Stimulated activated memory B cell treated with anti-CD40 and anti-IgM and Interleukin-4, amounts not matched to agents 10 μg/mL and 1 μg/mL and 100 μg/mL, for 72 hours (primary cell): ENCODE data around the gene MRPL22.
A peak's percentile ranks its signal among the peaks of the same experiment; 100 is the strongest.
"Not testable (repeated sequence)": the region's sequence is repeated elsewhere in the genome, so short reads cannot be mapped to it uniquely, and the experiment has no call there.

Experiments
- ATAC-seq: fragments of 150-1000 bp; cut with Tn5 transposase; 2 replicates; pipeline ENCODE4 v1.10.0; 2021
- H3K27ac Mint-ChIP-seq: one replicate; pipeline ENCODE4 v1.8.0; 2022; ENCODE audit warnings: mild to moderate bottlenecking, mixed read lengths
- H3K27me3 Mint-ChIP-seq: one replicate; pipeline ENCODE4 v1.8.0; 2022; ENCODE audit warnings: mixed read lengths
- H3K36me3 Mint-ChIP-seq: one replicate; pipeline ENCODE4 v1.8.0; 2022; ENCODE audit warnings: mixed read lengths
- H3K4me1 Mint-ChIP-seq: one replicate; pipeline ENCODE4 v1.8.0; 2022; ENCODE audit warnings: mixed read lengths
- H3K4me3 Mint-ChIP-seq: one replicate; pipeline ENCODE4 v1.8.0; 2022; ENCODE audit warnings: mild to moderate bottlenecking, moderate library complexity, mixed read lengths
- H3K9me3 Mint-ChIP-seq: one replicate; pipeline ENCODE4 v1.8.0; 2022; ENCODE audit warnings: mixed read lengths

Gene MRPL22

DNA sequence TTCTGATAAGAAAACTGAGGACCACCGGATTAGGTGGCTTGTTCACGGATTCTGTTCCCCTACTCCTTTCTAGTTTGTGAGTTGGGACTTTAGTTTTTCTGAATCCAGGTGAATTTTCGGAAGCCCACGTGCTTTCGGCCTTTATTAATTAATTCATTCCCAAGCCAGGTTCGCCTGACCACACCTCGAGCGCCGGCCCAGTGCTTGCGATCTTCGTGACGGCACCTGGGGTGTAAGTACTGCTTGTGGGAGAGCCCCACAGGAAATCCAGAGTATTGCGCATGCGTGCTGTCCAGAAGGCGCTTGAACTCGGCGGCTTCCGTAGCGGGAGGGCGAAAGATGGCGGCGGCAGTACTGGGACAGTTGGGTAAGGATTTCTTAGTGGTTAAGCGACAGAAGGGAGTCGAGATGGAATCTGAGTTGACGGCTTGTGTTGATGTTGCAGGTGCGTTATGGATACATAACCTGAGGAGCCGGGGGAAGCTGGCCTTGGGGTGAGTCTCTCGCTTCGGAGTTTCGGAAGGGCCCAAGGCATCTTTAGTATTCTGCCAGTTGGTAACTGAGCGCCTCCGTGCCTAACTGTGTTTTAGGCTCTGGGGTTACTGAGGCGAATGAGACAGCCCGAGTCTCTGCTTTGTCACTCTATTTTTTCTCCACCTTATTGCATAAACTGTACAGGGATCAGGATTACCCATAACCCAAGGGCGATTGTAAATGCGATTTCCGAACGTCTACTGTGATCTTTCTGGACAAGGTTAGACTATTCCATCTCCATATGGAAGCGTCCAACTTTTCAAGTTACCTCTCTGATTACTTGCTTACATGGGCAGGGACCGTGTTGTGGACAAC lies at the start of gene MRPL22:
MRPL22 (plus strand) TSS at position 302 of the 849 bp plus-strand sequence; CDS start at position 340, 38 bp downstream.
- Mint-ChIP-seq H3K27me3 (no peaks in the 10 kb centered on the region), H3K36me3 (no peaks in the 10 kb centered on the region), H3K27ac (peak within 1 kb of the TSS; percentile 89), H3K4me3 (peak within 1 kb of the TSS; percentile 91), H3K9me3 (no peaks in the 10 kb centered on the region), H3K4me1 (peaks cover 30% of the 10 kb centered on the region)
- peak; percentile 81 for ATAC-seq

DNA sequence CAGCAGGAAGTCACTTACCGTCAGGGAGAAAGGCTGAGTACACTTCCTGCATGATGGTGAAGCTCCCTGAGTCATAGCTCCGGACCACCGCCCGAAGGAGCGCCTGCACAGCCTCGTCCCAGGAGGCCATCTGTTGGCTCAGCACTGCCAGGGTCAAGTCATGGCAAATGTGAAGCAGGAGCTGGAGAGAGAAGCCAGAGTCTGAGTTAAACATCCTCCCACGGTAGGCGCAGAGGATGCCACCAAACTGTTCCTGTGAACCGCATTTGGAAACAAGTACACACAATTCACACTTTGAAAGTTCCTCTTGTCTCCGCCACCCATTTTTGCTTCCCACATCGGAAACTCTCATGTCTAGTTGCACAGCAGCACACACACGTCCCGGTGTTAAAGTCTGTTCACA lies 48.5 kb upstream of the MRPL22 start:
- Mint-ChIP-seq H3K9me3 (peaks cover 2% of the 10 kb centered on the region), H3K4me3 (no peak overlapping the region), H3K4me1 (no peaks in the 10 kb centered on the region), H3K36me3 (peaks cover 83% of the 10 kb centered on the region), H3K27me3 (no peaks in the 10 kb centered on the region), H3K27ac (no peak overlapping the region)
- no peak for ATAC-seq

DNA sequence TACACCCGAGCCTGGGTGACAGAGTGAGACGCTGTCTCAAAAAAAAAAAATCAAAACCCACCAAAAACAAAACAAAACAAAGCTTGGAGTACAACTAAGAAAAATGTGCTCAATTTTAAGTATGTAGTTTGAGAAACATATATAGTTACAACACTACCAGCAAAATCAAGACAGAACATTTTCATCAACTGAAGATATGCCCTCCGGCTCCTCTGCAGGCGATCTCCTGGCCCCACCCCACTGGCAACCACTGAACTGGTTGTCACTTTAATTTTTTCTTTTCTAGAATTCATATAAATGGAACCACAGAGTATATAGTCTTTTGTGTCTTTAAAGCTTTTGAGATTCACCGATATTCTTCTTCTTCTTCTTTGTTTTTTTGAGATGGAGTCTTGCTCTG lies 47.5 kb upstream of the MRPL22 start:
- no peak overlapping the region for H3K4me3 Mint-ChIP-seq
- H3K4me1 Mint-ChIP-seq: no peaks in the 10 kb centered on the region
- no peaks in the 10 kb centered on the region for H3K27me3 Mint-ChIP-seq
- peaks cover 80% of the 10 kb centered on the region for H3K36me3 Mint-ChIP-seq
- no peaks in the 10 kb centered on the region for H3K9me3 Mint-ChIP-seq
- no peak for ATAC-seq
- no peak overlapping the region for H3K27ac Mint-ChIP-seq

DNA sequence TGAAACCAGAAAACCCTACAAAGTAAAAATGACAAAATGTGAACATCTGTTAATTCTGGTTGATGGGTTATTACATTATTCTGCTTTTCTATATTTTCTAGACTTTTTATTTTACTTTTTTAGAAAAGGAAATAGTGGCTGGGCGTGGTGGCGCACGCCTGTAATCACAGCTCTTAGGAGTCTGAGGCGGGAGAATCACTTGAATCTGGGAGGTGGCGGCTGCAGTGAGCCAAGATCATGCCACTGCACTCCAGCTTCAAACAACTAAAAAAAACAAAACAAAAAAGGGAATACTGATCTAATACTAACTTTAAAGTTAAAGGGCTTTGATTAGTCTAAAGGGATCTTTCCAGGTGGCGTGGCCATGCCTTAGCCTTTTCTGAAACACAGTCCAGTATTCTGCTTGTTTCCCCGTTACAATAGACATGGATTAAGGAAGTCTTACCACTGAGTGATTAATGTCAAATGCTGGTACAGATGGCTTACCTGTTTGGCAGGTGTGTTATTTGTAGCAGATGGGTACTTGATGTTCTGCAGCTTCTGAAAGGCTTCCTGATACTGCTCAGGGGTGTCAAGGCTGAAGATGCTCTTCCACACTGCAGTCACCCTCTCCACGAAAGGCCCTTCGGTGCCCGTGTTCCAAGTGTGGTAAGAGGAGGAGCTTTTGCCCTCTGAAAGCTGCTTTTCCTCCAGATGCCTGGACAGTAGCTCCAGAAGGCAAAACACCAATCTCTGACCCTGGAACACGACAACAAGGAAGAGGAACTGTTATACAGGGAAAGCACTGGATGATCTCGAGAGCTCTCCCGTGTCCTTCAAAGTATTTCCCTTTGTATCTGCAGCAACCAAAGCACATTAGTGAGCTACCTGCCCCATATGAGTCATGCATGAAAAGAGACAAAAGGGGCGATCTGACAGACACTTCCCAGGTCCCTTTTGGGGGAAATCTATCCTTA lies 45.0 kb upstream of the MRPL22 start:
- no peak overlapping the region for H3K27ac Mint-ChIP-seq
- no peaks in the 10 kb centered on the region for H3K4me1 Mint-ChIP-seq
- no peak overlapping the region for H3K4me3 Mint-ChIP-seq
- no peak for ATAC-seq
- H3K36me3 Mint-ChIP-seq: peaks cover 74% of the 10 kb centered on the region
- no peaks in the 10 kb centered on the region for H3K9me3 Mint-ChIP-seq
- H3K27me3 Mint-ChIP-seq: no peaks in the 10 kb centered on the region

DNA sequence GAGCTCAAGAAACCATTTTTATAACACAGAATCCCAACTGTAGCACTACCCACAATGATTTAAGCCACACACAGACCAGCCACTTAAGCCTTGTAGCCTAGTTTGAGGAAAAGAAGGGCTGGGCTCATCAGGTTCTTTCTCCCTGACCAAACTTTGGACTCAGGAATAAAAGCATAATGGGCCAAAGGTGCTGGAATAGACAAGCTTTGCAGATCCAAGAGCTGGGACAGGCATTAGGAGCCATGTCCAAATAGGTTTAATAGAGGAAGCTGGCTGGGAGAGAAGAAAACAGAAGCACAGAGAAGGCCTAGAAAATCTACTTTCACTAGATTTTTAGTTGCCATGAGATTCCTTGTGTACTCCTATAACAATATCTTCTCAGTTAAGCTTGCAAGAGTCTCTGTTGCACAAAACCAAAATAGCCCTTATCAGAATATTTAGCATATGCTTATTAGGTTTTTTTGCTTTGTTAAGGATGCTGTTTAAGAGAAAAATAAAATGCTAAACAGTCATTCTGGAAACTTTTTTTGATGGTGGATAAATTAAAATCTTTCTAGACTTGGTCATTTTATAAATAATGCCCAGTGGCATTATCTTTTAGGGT lies 44.2 kb upstream of the MRPL22 start:
- ATAC-seq: no peak
- no peaks in the 10 kb centered on the region for H3K9me3 Mint-ChIP-seq
- H3K27ac Mint-ChIP-seq: no peak overlapping the region
- no peak overlapping the region for H3K4me3 Mint-ChIP-seq
- no peaks in the 10 kb centered on the region for H3K27me3 Mint-ChIP-seq
- peaks cover 66% of the 10 kb centered on the region for H3K36me3 Mint-ChIP-seq
- no peaks in the 10 kb centered on the region for H3K4me1 Mint-ChIP-seq

DNA sequence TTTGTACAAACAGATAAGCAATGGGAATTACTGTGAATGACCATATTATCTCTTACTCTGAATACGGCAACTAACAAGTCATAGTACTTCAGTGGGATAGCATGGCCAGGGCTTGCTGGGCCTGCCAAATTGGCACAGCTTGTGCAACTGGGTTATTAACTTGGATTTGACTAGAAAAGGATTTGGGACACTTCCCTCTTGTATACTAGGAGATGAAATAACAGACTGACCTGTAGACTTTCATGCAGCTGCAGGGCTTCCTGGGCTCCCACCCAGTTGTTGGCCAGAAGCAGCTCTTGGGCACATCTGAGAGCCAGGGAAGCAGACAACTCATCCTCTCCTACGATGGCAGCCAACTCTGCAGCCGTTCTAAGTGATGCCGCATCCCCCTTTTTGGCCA lies 42.7 kb upstream of the MRPL22 start:
- no peaks in the 10 kb centered on the region for H3K27me3 Mint-ChIP-seq
- no peak for ATAC-seq
- no peak overlapping the region for H3K4me3 Mint-ChIP-seq
- no peaks in the 10 kb centered on the region for H3K9me3 Mint-ChIP-seq
- H3K4me1 Mint-ChIP-seq: no peaks in the 10 kb centered on the region
- peaks cover 63% of the 10 kb centered on the region for H3K36me3 Mint-ChIP-seq
- no peak overlapping the region for H3K27ac Mint-ChIP-seq

DNA sequence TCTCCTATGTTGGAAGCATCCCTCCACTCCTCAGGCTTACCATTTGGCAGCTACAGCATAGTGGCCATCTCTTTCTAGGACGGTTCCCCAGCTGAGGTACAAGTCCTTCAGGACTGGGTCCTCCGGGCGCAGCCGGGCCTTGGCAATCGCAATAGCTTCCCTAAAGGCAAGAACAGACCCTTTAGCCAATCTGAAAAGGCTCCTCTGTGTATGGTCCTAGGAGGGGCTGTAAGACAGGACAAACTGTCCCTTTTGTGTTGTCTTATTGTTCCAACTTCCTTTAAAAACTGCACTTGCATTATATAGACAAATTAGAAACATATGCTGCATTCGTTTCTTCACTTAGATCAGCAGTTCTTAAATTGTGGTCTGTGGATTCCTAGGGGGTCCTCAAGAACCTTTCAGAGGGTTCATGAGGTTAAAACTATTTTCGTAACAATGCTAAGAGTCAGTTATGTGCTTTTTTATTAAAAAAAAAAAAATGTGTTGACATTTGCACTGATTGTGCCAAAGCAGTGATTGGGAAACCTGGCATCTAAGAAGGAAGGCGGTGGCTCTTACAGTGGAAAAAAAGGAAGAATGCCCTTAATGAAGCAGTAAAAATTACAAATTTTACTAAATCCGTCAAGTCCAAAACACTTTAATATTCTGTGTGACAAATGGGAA lies 41.6 kb upstream of the MRPL22 start:
- no peak overlapping the region for H3K4me3 Mint-ChIP-seq
- H3K36me3 Mint-ChIP-seq: peaks cover 64% of the 10 kb centered on the region
- no peak overlapping the region for H3K27ac Mint-ChIP-seq
- no peaks in the 10 kb centered on the region for H3K9me3 Mint-ChIP-seq
- no peaks in the 10 kb centered on the region for H3K27me3 Mint-ChIP-seq
- H3K4me1 Mint-ChIP-seq: no peaks in the 10 kb centered on the region
- ATAC-seq: no peak

DNA sequence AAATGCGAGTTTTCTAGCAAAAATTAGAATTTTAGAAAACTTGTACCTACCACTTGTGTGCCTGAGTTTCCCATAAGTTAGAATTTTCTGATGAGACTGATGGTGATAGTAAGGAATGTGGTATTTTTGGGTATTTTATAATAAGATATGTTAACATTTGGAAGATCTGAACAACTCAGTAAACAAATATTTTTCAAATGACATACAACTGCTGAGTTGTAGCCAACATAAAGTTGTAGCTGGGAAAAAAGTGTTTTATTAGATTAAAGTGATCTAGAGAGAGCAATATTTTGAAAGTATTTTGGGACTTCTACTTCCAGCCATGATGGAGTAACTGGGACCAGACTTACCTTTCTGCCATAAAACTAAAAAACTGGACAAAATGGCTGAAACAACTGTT lies 40.8 kb upstream of the MRPL22 start:
- H3K9me3 Mint-ChIP-seq: no peaks in the 10 kb centered on the region
- H3K36me3 Mint-ChIP-seq: peaks cover 67% of the 10 kb centered on the region
- no peaks in the 10 kb centered on the region for H3K4me1 Mint-ChIP-seq
- no peak for ATAC-seq
- H3K27ac Mint-ChIP-seq: no peak overlapping the region
- H3K27me3 Mint-ChIP-seq: no peaks in the 10 kb centered on the region
- no peak overlapping the region for H3K4me3 Mint-ChIP-seq

DNA sequence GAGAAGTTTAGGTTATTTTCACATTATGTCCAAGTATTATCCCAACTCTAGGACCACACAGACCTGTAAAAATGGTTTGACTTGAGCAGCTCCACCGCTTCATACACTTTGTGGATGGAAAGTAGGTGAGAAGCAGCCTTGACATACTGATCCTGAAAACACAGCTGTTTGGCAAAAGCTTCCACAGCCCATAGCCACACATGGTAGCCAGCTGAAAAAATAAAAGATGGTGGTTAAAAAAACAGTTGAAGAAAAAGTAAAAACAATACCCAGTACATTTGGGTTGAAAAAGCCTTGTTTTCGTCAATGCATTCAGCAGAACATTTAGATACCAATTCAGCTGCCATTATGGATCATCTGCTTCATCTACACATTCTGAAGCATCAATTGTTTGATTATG lies 39.6 kb upstream of the MRPL22 start:
- no peak for ATAC-seq
- peaks cover 66% of the 10 kb centered on the region for H3K36me3 Mint-ChIP-seq
- no peaks in the 10 kb centered on the region for H3K4me1 Mint-ChIP-seq
- H3K4me3 Mint-ChIP-seq: no peak overlapping the region
- no peak overlapping the region for H3K27ac Mint-ChIP-seq
- no peaks in the 10 kb centered on the region for H3K27me3 Mint-ChIP-seq
- no peaks in the 10 kb centered on the region for H3K9me3 Mint-ChIP-seq

DNA sequence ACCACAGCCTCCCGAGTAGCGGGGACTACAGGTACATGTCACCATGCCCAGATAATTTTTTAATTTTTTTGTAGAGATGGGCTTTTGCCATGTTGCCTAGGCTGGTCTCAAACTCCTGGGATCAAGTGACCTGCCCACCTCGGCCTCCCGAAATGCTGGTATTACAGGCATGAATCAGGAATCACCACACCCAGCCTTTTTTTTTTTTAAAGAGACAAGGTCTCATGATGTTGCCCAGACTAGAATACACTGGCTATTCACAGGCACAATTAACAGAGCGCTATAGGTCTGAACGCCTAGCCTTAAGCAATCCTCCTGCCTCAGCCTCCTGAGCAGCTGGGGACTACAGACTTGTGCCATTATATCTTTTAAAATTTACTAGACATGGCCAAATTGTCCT lies 39.0 kb upstream of the MRPL22 start:
- Mint-ChIP-seq H3K9me3 (no peaks in the 10 kb centered on the region), H3K4me3 (no peak overlapping the region), H3K27me3 (no peaks in the 10 kb centered on the region), H3K27ac (no peak overlapping the region), H3K36me3 (peaks cover 69% of the 10 kb centered on the region), H3K4me1 (no peaks in the 10 kb centered on the region)
- no peak for ATAC-seq

DNA sequence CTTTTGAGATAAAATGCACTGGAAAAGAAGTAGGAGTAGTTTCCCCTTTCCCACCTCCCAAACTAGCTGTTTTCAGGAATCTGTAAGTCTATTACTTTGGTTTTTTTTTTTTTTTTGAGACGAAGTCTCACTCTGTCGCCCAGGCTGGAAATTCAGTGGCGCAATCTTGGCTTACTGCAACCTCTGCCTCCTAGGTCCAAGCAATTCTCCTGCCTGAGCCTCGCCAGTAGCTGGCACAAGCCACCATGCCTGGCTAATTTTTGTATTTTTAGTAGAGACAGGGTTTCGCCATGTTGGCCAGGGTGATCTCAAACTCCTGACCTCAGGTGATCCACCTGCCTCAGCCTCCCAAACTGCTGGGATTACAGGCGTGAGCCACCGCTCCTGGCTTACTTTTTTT lies 35.3 kb upstream of the MRPL22 start:
- not testable (repeated sequence) for ATAC-seq, H3K27ac Mint-ChIP-seq

DNA sequence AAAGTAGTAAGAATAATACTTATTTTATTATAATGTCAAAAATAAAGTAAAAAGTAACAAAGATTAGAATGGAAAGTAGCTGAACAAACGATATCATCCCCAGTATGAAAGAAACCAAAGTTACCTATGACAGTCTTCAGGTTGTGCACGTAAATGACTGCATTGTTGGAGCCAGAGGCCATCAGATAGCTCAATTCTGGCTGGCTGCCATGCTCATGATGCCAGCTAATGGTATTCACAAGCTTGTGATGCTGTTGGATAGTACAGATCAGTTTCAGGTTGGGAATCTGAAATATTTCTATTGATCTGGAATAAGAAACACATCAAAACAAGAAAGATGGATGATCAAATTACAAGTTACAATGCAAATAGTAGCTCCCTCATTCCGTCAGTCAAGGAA lies 24.0 kb upstream of the MRPL22 start:
- ATAC-seq: no peak
- peaks cover 41% of the 10 kb centered on the region for H3K36me3 Mint-ChIP-seq

More for the DNA sequence above, 35.3 kb upstream of the MRPL22 start:
- H3K4me3 Mint-ChIP-seq, H3K4me1 Mint-ChIP-seq, H3K9me3 Mint-ChIP-seq, H3K27me3 Mint-ChIP-seq: not testable (repeated sequence)
- peaks cover 73% of the 10 kb centered on the region for H3K36me3 Mint-ChIP-seq

DNA sequence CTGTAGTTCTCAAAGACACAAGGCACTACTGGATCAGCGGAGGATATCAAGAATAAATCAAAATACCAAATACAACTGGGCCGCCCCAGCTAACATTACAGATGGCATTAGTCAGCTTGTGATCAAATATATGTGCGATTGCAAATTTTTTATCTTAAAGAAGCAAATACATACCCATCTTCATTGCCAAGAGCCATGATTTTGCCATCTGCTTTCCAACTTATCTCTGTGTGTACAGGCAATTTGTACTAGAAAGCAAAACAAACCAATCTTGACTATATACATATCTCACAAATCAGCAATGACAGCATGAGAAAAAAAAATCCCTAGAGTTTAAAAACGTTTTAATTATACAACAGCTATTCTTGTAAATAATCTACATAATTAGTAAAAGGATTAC lies 23.1 kb upstream of the MRPL22 start:
- no peaks in the 10 kb centered on the region for H3K9me3 Mint-ChIP-seq
- H3K4me1 Mint-ChIP-seq: no peaks in the 10 kb centered on the region
- no peak for ATAC-seq
- H3K27me3 Mint-ChIP-seq: no peaks in the 10 kb centered on the region
- no peak overlapping the region for H3K4me3 Mint-ChIP-seq
- no peak overlapping the region for H3K27ac Mint-ChIP-seq
- peaks cover 34% of the 10 kb centered on the region for H3K36me3 Mint-ChIP-seq

More for the DNA sequence above, 24.0 kb upstream of the MRPL22 start:
- Mint-ChIP-seq H3K9me3 (no peaks in the 10 kb centered on the region), H3K4me3 (no peak overlapping the region), H3K27me3 (no peaks in the 10 kb centered on the region), H3K4me1 (no peaks in the 10 kb centered on the region), H3K27ac (no peak overlapping the region)

DNA sequence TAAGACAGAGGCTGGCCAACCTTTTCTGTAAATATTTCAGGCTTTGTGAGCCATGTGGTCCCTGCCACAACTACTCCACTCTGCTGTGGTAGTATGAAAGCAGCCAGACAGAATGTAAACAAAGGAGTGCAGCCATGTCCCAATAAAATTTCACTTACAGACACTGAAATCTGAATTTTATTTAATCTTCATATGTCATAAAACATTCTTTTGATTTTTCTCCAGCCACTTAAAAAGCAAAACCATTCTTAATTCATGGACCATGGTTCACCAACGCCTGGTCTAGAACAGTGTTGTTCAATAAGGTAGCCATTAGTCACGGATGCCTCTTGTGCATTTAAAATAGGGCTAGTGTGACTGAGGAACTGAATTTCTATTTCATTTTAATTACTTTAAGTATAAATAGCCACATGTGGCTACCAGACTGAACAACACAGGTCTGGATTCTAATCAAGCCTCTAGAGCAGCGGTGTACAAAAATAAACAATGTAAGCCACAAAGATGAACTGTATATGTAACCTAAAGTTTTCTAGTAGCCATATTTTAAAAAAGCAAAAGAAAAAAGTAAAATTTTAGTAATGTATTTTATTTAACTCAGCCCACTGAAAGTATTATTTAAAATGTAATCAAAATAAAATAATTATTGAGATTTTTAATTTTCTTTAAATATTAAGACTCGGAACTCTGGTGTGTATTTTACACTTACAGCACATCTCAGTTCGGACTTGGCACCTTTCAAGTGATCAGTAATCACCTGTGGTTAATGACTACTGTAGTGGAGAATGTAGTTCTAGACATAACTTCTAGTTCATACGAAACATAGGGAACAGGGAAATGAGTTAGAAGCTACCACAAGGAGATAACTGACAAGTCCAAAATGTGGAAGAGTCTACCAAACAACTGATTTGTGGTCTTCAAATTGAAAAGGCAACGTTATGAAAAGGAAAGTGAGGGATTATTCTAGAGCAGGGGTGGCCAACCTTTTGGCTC lies 17.1 kb upstream of the MRPL22 start:
- Mint-ChIP-seq H3K4me3 (no peak overlapping the region), H3K27ac (no peak overlapping the region), H3K36me3 (peaks cover 55% of the 10 kb centered on the region), H3K4me1 (no peaks in the 10 kb centered on the region), H3K27me3 (no peaks in the 10 kb centered on the region), H3K9me3 (no peaks in the 10 kb centered on the region)
- no peak for ATAC-seq
